NCI-H128 (cell line): ENCODE data around the gene TMEM108.

Source experiments
- DNase-seq: peaks from one replicate; lab custom pipeline; 2025; ENCODE audit not compliant: unreplicated experiment; lab: John Stamatoyannopoulos, UW

The TMEM108 gene

GRCh38 chr3:133317866-133318265 lies 279.7 kb downstream of the TMEM108 start:
- no peak for DNase-seq

- DNase-seq, result no peak
Measured at GRCh38 chr3:133328373-133328772, 290.2 kb downstream of the TMEM108 start.

GRCh38 chr3:133329626-133330025 lies 291.4 kb downstream of the TMEM108 start:
- no peak for DNase-seq

- DNase-seq, result no peak
Measured at GRCh38 chr3:133330065-133330464, 291.9 kb downstream of the TMEM108 start.

- DNase-seq, result no peak
Measured at GRCh38 chr3:133330522-133330921, 292.3 kb downstream of the TMEM108 start.

GRCh38 chr3:133354721-133355120 lies 316.5 kb downstream of the TMEM108 start:
- DNase-seq, result no peak

GRCh38 chr3:133360476-133360875 lies 322.3 kb downstream of the TMEM108 start:
- DNase-seq, result no peak

- no peak for DNase-seq
Measured at GRCh38 chr3:133361011-133361410, 322.8 kb downstream of the TMEM108 start.

GRCh38 chr3:133361435-133361834 lies 323.2 kb downstream of the TMEM108 start:
- DNase-seq, result no peak

GRCh38 chr3:133362539-133362938 lies 324.3 kb downstream of the TMEM108 start:
- no peak for DNase-seq

GRCh38 chr3:133364704-133365103 lies 326.5 kb downstream of the TMEM108 start:
- DNase-seq, result no peak

GRCh38 chr3:133366921-133367320 lies 328.7 kb downstream of the TMEM108 start:
- DNase-seq, result no peak

- DNase-seq, result no peak
Measured at GRCh38 chr3:133367403-133367802, 329.2 kb downstream of the TMEM108 start.

GRCh38 chr3:133367956-133368355 lies 329.8 kb downstream of the TMEM108 start:
- DNase-seq, result no peak

GRCh38 chr3:133368371-133369067 lies 330.3 kb downstream of the TMEM108 start:
- DNase-seq, result no peak

GRCh38 chr3:133369068-133369440 lies 330.9 kb downstream of the TMEM108 start:
- no peak for DNase-seq

- DNase-seq, result no peak
Measured at GRCh38 chr3:133371181-133371580, 333.0 kb downstream of the TMEM108 start.

- no peak for DNase-seq
Measured at GRCh38 chr3:133371676-133372075, 333.5 kb downstream of the TMEM108 start.

- DNase-seq, result peak; percentile 58
Measured at GRCh38 chr3:133374708-133375402, 336.7 kb downstream of the TMEM108 start.

GRCh38 chr3:133375403-133375745 lies 337.2 kb downstream of the TMEM108 start:
- no peak for DNase-seq

GRCh38 chr3:133376810-133377209 lies 338.6 kb downstream of the TMEM108 start:
- DNase-seq, result no peak

GRCh38 chr3:133377396-133377795 lies 339.2 kb downstream of the TMEM108 start:
- DNase-seq, result no peak

GRCh38 chr3:133379926-133380325 lies 341.7 kb downstream of the TMEM108 start:
- DNase-seq, result no peak
